LNCaP clone FGC (cell line): Measurements from ENCODE around the gene ERFL.

Experiments used
- DNase-seq: peaks from one replicate; pipeline ENCODE4 v3.0.0-alpha.2; 2011; ENCODE audit warnings: low read depth
- H3K4me3 ChIP-seq: 2 replicates; pipeline ENCODE4 v1.5.1; 2011; ENCODE audit warnings: mild to moderate bottlenecking, low read depth, low read length, control low read depth
- CTCF ChIP-seq: IDR thresholded peaks from 2 replicates; pipeline ENCODE4 v1.5.1; 2012; ENCODE audit warnings: mild to moderate bottlenecking; ENCODE audit not compliant: control insufficient read depth, insufficient read depth; ENCODE audit errors: extremely low read depth

ERFL gene

GRCh38 chr19:41859213-41859617 lies 69.0 kb downstream of the ERFL start:
- 0 out of 2 replicates have a peak, but pooled peaks have one; percentile 26 for TF ChIP-seq CTCF
- DNase-seq: no peak
- H3K4me3 ChIP-seq: peak overlapping the region; percentile 7
